ENCODE measurements around the gene EPHA2.

GRCh38 chr1:16143005-16143565 lies 12.8 kb downstream of the EPHA2 start:
- no peak for TF ChIP-seq POLR2A (IDR thresholded peaks at IDR 0.05)
- TF ChIP-seq CTCF (IDR thresholded peaks at IDR 0.05), result no peak

All from adrenal gland (tissue), 5 donors.